ENCODE measurements around the gene ASB16. TPM values are rescaled to one million over a fixed set of nuclear protein-coding genes. Genes with fewer than 3 reads are reported as not detected.
"Not testable (repeated sequence)": the region's sequence is repeated elsewhere in the genome, so short reads cannot be mapped to it uniquely, and the experiment has no call there.

ASB16 gene
- total RNA-seq, 1 donor from 2014 or later = 0.75 TPM

GRCh38 chr17:44146375-44147346 is 23.8 kb upstream of the ASB16 start:
- intact Hi-C loops (cut with micrococcal nuclease) = no loop called here

- intact Hi-C loops (cut with micrococcal nuclease) = no loop called here
Observed at GRCh38 chr17:44147812-44148211, 22.7 kb upstream of the ASB16 start.

DNA sequence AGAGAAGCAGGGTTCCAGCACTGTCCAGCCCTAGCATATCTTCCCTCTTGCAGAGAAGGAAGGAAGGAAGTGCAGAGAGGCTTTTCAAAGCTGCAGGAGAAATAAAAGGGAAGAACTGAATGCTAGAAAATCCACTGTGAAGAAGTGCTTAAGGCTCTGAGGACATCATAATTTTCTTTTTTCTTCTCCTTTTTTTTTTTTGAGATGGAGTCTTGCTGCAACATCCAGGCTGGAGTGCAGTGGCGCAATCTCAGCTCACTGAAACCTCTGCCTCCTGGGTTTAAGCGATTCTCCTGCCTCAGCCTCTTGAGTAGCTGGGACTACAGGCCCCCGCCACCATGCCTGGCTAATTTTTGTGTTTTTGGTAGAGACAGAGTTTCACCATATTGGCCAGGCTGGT is 21.4 kb upstream of the ASB16 start:
- intact Hi-C loops (cut with micrococcal nuclease) = not testable (repeated sequence)

DNA sequence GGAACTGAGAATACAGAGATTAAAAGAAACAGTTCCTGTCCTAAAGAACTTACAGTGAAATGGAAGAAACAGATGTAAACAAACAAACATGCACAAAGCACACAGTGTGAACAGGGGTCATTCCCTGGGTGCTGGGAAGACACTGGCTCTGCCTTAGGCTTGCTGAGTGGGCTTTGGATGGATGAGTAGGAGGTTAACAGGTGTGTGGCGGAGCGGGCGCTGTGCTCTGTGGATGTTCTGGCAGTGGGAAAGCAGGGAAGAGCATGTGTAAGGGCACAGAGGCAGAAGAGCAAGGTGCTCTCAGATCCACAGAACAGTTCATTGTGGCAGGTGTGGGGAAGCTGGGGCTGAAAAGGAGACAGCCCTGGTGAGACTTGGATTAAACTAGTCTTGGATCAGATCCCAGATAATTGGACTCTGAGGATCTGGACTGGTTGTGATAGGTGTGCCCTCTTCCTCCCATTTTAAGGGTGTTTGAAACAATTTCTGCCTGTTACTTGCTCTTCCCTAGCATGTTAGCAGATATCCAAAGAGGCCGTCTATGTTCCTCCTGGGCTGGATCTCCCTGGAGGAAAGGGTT is 20.7 kb upstream of the ASB16 start:
- intact Hi-C loops (cut with micrococcal nuclease) = no loop called here

- intact Hi-C loops (cut with micrococcal nuclease) = no loop called here
Observed at GRCh38 chr17:44152875-44153274, 17.6 kb upstream of the ASB16 start.

DNA sequence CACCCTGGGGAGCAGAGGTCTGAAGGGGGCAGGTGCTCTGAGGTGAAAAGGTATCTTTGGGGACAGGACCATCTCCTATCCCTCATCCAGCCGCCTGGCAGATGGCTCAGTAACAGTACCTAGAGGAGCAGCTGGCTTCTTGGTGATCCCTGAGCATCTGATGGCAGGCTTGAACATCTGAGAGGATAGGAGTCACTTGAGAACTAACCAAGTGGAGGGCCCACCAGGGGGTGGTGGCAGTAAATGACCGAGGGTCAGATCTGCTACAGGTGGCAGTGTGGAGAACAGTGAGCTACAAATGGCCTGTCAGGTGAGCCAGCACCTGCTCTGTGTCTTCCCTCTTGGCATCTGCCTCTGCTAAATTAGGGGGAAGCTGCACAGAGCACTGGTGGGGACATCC is 15.0 kb upstream of the ASB16 start:
- intact Hi-C loops (cut with micrococcal nuclease) = no loop called here

DNA sequence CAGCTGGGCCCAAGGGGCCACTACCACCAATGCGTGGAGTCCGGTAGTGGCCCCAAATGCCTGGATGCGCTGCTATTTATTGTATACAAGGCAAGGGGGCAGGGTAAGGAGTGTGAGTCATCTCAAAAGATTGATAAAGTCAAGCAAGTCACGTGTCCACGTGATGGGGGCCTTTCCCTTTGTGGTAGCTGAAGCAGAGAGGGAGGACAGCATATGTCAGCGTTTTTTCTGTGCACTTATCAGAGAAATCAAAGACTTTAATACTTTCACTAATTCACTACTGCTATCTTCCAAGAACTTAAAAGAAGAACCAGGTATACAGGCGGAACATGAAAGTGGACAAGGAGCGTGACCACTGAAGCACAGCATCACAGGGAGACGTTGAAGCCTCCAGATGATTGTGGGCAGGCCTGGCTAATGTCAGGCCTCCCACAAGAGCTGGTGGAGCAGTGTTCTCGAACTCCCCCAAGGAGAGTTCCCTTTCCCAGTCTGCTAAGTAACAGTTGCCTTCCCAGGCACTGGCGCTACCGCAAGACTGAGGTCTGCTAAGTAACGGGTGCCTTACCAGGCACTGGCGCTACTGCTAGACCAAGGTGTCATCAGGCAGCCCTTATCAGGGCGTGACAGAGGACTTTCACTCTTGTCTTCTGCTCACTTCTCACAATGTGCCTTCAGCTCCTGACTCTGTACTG is 10.8 kb upstream of the ASB16 start:
- intact Hi-C loops (cut with micrococcal nuclease) = no loop called here

DNA sequence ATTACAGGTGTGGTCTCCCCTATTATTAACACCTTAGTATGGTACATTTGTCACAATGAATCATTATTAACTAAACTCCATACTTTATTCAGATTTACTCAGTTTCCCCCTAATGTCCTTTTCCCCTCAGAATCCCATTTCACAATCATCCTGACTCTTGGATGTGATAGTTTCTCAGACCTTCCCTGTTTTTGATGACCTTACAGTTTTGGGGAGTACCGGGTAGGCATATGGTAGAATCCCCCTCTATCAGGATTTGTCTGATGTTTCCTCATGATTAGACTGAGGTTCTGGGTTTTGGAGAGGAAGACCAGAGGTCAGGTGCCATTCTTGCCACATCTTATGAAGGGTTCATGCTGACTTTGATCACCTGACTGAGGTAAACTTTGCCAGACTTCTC is 6.0 kb upstream of the ASB16 start:
- intact Hi-C loops (cut with micrococcal nuclease) = no loop called here

GRCh38 chr17:44167181-44167861 is 3.2 kb upstream of the ASB16 start:
- intact Hi-C loops (cut with micrococcal nuclease) = no loop called here

DNA sequence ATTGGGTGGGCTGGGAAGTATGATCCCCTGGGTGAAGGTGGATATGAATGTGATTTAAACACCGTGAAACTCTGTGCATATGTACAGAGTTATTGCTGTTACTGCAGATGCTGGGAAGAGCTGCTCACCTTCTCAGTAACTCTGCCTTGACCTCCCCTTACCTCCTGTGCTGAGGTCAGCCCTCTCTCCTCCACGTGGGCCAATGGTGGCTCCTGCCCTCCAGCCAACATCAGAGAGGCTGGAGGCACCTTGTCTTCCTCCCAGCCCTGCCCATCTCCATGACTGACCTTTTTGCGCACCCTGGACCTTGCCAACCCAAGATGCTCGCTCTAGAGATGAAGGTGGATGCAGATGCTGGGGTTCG is 387 bp upstream of the ASB16 start:
- intact Hi-C loops (cut with micrococcal nuclease) = no loop called here

DNA sequence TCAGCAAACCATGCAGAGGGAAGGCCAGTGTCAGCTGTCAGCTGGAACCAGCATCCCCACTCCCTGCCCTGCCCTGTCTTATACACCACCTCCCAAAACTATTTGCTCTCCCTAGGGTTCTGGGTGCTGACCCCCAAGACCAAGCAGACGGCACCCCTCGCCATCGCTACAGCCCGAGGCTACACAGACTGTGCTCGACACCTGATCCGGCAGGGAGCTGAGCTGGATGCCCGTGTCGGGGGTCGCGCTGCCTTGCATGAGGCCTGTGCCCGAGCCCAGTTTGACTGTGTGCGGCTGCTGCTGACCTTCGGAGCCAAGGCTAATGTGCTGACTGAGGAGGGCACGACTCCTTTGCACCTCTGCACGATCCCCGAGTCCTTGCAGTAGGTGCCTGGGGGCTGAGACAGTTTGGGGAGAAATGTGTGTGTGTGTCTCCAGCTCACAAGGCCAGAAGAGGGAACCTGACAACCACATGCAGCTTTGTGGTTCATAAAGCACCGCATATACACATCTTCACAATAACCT is 1.5 kb downstream of the ASB16 start:
- intact Hi-C loops (cut with micrococcal nuclease) = no loop called here

DNA sequence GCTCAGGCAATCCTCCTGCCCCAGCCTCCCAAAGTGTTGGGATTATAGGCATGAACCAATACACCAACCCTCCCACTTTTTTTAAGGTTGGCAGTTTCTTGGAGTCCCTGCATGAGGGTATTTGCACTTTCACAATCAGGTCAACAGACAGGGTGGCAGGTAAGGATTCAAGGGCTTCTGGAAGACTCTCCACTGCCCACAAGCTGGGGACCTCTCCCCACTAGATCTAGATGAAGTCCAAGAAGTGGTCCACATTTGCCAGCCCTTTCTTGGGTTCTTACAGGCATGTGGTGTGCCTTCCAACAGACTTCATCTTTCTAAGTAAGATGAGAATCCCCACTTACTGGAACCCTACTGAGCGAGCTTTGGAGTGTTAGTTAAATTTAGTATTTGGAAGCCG is 3.9 kb downstream of the ASB16 start:
- intact Hi-C loops (cut with micrococcal nuclease) = no loop called here

GRCh38 chr17:44176257-44176656 is 5.8 kb downstream of the ASB16 start:
- intact Hi-C loops (cut with micrococcal nuclease) = no loop called here

DNA sequence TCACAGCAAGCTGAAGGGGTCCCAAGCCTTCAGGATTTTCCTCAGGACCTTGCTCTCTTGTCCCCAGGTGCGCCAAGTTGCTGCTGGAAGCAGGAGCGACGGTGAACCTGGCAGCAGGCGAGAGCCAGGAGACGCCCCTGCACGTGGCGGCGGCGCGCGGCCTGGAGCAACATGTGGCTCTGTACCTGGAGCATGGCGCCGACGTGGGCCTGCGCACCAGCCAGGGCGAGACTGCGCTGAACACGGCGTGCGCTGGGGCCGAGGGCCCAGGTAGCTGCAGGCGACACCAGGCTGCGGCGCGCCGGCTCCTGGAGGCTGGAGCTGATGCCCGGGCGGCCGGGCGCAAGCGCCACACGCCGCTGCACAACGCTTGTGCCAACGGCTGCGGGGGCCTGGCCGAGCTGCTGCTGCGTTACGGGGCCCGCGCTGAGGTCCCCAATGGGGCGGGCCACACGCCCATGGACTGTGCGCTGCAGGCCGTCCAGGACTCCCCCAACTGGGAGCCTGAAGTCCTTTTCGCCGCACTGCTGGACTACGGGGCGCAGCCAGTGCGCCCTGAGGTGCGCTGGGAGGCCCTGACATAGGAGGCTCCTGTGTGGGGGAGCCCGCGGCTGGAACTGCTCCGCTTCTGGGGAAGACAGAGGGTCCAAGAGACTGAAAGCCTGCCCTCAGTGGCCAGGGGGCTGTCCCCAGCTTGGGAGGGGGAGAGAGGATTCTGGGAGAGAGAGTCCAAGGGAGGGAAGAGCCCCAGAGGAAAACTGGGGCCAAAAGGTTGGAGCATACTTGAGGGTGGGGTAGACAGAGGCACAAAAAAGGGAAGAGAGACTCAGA is 6.4 kb downstream of the ASB16 start:
- intact Hi-C loops (cut with micrococcal nuclease) = no loop called here

- intact Hi-C loops (cut with micrococcal nuclease) = no loop called here
Observed at GRCh38 chr17:44177640-44178039, 7.1 kb downstream of the ASB16 start.

- intact Hi-C loops (cut with micrococcal nuclease) = no loop called here
Observed at GRCh38 chr17:44178133-44178532, 7.6 kb downstream of the ASB16 start.

- intact Hi-C loops (cut with micrococcal nuclease) = no loop called here
Observed at GRCh38 chr17:44183024-44183423, 12.5 kb downstream of the ASB16 start.

GRCh38 chr17:44184212-44184810 is 13.8 kb downstream of the ASB16 start:
- intact Hi-C loops (cut with micrococcal nuclease) = no loop called here

DNA sequence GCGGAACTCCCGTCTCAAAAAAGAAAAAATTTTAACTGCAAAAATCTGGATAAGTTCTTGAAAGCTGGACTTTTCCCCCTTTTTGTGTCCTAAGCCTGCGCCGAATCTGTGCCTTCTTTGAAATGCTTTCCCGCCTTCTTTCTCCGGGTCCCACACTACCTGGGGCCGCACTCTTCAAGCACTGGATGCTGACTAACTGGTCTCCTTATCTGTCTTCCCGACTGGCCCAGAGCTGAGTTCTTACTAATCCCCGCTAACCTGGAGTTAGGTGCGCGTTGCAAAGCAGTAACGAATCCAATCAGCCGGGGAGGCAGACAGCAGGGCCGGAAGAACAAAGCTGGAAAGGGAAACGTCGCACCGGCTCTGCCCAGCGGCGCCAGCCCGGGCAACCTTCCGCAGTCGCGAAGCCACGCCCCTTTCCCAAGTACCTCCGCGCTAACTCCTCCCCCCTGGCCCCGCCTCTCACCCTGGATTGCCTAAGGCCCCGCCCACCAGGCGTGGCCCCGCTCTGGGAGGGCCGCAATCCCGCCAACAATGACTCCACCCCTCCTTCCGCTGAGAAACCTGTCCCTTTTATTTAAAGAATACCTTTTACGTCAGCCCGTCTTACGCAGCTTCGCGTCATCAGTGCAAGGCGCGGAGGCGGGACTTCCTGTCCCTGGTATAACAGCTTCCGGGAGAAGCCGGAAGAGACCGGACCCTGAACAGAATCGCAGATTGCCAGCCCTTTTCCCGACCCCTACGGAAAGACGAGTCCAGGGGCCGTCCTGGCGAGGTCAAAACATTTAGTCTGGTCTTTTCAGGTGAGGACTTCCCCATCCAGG is 16.0 kb downstream of the ASB16 start, which contains the start of gene TMUB2:
TSS of gene TMUB2 (plus strand) at position 666 of the 824 bp plus-strand sequence. CDS start 737 bp downstream, outside the sequence.
- intact Hi-C loops (cut with micrococcal nuclease) = loop anchor here (1.0 kb wide), 4 partner anchors 14 to 63 kb away; partner anchors contain the start of genes HDAC5 and HROB
